ENCODE results near the gene SOCS1. TPM values are rescaled to one million over a fixed set of nuclear protein-coding genes. Genes with fewer than 3 reads are reported as not detected.

The SOCS1 gene
- total and polyA plus RNA-seq, 2 of the 8 experiments (the other 6 are each of a cell fraction or from before 2014, with no cell fraction given): 21.0 to 48.9 TPM

- TF ChIP-seq, protein P1, sequence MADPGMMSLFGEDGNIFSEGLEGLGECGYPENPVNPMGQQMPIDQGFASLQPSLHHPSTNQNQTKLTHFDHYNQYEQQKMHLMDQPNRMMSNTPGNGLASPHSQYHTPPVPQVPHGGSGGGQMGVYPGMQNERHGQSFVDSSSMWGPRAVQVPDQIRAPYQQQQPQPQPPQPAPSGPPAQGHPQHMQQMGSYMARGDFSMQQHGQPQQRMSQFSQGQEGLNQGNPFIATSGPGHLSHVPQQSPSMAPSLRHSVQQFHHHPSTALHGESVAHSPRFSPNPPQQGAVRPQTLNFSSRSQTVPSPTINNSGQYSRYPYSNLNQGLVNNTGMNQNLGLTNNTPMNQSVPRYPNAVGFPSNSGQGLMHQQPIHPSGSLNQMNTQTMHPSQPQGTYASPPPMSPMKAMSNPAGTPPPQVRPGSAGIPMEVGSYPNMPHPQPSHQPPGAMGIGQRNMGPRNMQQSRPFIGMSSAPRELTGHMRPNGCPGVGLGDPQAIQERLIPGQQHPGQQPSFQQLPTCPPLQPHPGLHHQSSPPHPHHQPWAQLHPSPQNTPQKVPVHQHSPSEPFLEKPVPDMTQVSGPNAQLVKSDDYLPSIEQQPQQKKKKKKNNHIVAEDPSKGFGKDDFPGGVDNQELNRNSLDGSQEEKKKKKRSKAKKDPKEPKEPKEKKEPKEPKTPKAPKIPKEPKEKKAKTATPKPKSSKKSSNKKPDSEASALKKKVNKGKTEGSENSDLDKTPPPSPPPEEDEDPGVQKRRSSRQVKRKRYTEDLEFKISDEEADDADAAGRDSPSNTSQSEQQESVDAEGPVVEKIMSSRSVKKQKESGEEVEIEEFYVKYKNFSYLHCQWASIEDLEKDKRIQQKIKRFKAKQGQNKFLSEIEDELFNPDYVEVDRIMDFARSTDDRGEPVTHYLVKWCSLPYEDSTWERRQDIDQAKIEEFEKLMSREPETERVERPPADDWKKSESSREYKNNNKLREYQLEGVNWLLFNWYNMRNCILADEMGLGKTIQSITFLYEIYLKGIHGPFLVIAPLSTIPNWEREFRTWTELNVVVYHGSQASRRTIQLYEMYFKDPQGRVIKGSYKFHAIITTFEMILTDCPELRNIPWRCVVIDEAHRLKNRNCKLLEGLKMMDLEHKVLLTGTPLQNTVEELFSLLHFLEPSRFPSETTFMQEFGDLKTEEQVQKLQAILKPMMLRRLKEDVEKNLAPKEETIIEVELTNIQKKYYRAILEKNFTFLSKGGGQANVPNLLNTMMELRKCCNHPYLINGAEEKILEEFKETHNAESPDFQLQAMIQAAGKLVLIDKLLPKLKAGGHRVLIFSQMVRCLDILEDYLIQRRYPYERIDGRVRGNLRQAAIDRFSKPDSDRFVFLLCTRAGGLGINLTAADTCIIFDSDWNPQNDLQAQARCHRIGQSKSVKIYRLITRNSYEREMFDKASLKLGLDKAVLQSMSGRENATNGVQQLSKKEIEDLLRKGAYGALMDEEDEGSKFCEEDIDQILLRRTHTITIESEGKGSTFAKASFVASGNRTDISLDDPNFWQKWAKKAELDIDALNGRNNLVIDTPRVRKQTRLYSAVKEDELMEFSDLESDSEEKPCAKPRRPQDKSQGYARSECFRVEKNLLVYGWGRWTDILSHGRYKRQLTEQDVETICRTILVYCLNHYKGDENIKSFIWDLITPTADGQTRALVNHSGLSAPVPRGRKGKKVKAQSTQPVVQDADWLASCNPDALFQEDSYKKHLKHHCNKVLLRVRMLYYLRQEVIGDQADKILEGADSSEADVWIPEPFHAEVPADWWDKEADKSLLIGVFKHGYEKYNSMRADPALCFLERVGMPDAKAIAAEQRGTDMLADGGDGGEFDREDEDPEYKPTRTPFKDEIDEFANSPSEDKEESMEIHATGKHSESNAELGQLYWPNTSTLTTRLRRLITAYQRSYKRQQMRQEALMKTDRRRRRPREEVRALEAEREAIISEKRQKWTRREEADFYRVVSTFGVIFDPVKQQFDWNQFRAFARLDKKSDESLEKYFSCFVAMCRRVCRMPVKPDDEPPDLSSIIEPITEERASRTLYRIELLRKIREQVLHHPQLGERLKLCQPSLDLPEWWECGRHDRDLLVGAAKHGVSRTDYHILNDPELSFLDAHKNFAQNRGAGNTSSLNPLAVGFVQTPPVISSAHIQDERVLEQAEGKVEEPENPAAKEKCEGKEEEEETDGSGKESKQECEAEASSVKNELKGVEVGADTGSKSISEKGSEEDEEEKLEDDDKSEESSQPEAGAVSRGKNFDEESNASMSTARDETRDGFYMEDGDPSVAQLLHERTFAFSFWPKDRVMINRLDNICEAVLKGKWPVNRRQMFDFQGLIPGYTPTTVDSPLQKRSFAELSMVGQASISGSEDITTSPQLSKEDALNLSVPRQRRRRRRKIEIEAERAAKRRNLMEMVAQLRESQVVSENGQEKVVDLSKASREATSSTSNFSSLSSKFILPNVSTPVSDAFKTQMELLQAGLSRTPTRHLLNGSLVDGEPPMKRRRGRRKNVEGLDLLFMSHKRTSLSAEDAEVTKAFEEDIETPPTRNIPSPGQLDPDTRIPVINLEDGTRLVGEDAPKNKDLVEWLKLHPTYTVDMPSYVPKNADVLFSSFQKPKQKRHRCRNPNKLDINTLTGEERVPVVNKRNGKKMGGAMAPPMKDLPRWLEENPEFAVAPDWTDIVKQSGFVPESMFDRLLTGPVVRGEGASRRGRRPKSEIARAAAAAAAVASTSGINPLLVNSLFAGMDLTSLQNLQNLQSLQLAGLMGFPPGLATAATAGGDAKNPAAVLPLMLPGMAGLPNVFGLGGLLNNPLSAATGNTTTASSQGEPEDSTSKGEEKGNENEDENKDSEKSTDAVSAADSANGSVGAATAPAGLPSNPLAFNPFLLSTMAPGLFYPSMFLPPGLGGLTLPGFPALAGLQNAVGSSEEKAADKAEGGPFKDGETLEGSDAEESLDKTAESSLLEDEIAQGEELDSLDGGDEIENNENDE (IDR thresholded peaks at IDR 0.05; ENCODE audit: insufficient replicate concordance, low read length): no peak
- TF ChIP-seq SP1 (IDR thresholded peaks at IDR 0.05; ENCODE audit: low read depth, low read length) (no peak), SP2 (IDR thresholded peaks at IDR 0.05; ENCODE audit: low read length) (no peak), EGR1 (IDR thresholded peaks at IDR 0.05; ENCODE audit: borderline replicate concordance, low read depth, low read length) (no peak)
- TF ChIP-seq, protein P2, sequence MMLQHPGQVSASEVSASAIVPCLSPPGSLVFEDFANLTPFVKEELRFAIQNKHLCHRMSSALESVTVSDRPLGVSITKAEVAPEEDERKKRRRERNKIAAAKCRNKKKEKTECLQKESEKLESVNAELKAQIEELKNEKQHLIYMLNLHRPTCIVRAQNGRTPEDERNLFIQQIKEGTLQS (IDR thresholded peaks at IDR 0.05; ENCODE audit: insufficient read depth, low read depth, low read length): no peak
- TF ChIP-seq, protein P3, sequence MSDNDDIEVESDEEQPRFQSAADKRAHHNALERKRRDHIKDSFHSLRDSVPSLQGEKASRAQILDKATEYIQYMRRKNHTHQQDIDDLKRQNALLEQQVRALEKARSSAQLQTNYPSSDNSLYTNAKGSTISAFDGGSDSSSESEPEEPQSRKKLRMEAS (IDR thresholded peaks at IDR 0.05): peak; percentile 74
These were observed 1.3 kb upstream of the SOCS1 start (continued) for GRCh38 chr16:11257131-11257938.

Data from H1 (cell line).